ENCODE measurements around the gene NANOS2. TPM values are rescaled to one million over a fixed set of nuclear protein-coding genes. Genes with fewer than 3 reads are reported as not detected.

Gene NANOS2
- total RNA-seq, 1 experiment from 2014 or later: not detected

GRCh38 chr19:45895519-45895972, 19.0 kb downstream of the NANOS2 start:
- peaks cover 39% of the 10 kb centered on the region for H3K36me3 Mint-ChIP-seq (ENCODE audit: insufficient read depth, unreplicated experiment)
- no peaks in the 10 kb centered on the region for H3K27me3 ChIP-seq (replicated peaks; ENCODE audit: control insufficient read depth, insufficient read depth, low read length)
- H3K4me1 Mint-ChIP-seq (ENCODE audit: low read depth, unreplicated experiment): peaks cover 12% of the 10 kb centered on the region
- no peak overlapping the region for H3K4me3 ChIP-seq (ENCODE audit: low read depth, low read length)
- no TSS peak for BruUV-seq (replicated peaks)
- ChIA-PET POLR2A (no interaction called here), CTCF (no interaction called here)
- H3K9me3 ChIP-seq: no peaks in the 10 kb centered on the region
- intact Hi-C loops (cut with micrococcal nuclease; ENCODE audit: unreplicated experiment): no loop called here
- no peaks in the 10 kb centered on the region for H3K9me3 Mint-ChIP-seq (ENCODE audit: unreplicated experiment)
- no peaks in the 10 kb centered on the region for H3K27me3 Mint-ChIP-seq (ENCODE audit: insufficient read depth, unreplicated experiment)
- H3K27ac Mint-ChIP-seq (ENCODE audit: unreplicated experiment): peak overlapping the region; percentile 84
- no peak for TF ChIP-seq CTCF (IDR thresholded peaks at IDR 0.05; ENCODE audit: insufficient read depth in 1 of 2, low read depth in 1 of 2, low read length in 1 of 2, severe bottlenecking in 1 of 2, unreplicated experiment in 1 of 2)
- peaks cover 1% of the 10 kb centered on the region; the same call in 1 of the 2 replicates for H3K36me3 ChIP-seq (ENCODE audit: control insufficient read depth, insufficient read depth, low read length)
- no peak overlapping the region for H3K4me3 Mint-ChIP-seq (ENCODE audit: unreplicated experiment)
- H3K4me1 ChIP-seq: no peaks in the 10 kb centered on the region
- DNase-seq: peak in 1 of 2 experiments; percentile 45

GRCh38 chr19:45890877-45891276, 23.7 kb downstream of the NANOS2 start:
- no peak for DNase-seq
- ChIA-PET POLR2A (interaction anchor here (0.6 kb wide), 1 partner anchor 213 kb away, joined by 3 read pairs; no protein-coding TSS in a partner anchor), CTCF (no interaction called here)
- Mint-ChIP-seq H3K9me3 (ENCODE audit: unreplicated experiment) (no peaks in the 10 kb centered on the region), H3K27ac (ENCODE audit: unreplicated experiment) (no peak overlapping the region), H3K4me1 (ENCODE audit: low read depth, unreplicated experiment) (peaks cover 12% of the 10 kb centered on the region), H3K4me3 (ENCODE audit: unreplicated experiment) (no peak overlapping the region), H3K36me3 (ENCODE audit: insufficient read depth, unreplicated experiment) (peaks cover 22% of the 10 kb centered on the region), H3K27me3 (ENCODE audit: insufficient read depth, unreplicated experiment) (no peaks in the 10 kb centered on the region)
- Histone ChIP-seq H3K4me1 (no peaks in the 10 kb centered on the region), H3K27me3 (replicated peaks; ENCODE audit: control insufficient read depth, insufficient read depth, low read length) (no peaks in the 10 kb centered on the region), H3K9me3 (no peaks in the 10 kb centered on the region), H3K4me3 (ENCODE audit: low read depth, low read length) (no peak overlapping the region), H3K36me3 (ENCODE audit: control insufficient read depth, insufficient read depth, low read length) (no peaks in the 10 kb centered on the region)
- no TSS peak for BruUV-seq (replicated peaks)
- intact Hi-C loops (cut with micrococcal nuclease; ENCODE audit: unreplicated experiment): no loop called here
- TF ChIP-seq CTCF (IDR thresholded peaks at IDR 0.05; ENCODE audit: insufficient read depth in 1 of 2, low read depth in 1 of 2, low read length in 1 of 2, severe bottlenecking in 1 of 2, unreplicated experiment in 1 of 2): no peak

GRCh38 chr19:45889210-45889885, 25.2 kb downstream of the NANOS2 start:
- Histone ChIP-seq H3K4me1 (peaks cover 6% of the 10 kb centered on the region), H3K4me3 (ENCODE audit: low read depth, low read length) (no peak overlapping the region), H3K9me3 (no peaks in the 10 kb centered on the region), H3K27me3 (replicated peaks; ENCODE audit: control insufficient read depth, insufficient read depth, low read length) (no peaks in the 10 kb centered on the region), H3K36me3 (ENCODE audit: control insufficient read depth, insufficient read depth, low read length) (no peaks in the 10 kb centered on the region)
- no peak for TF ChIP-seq CTCF (IDR thresholded peaks at IDR 0.05; ENCODE audit: insufficient read depth in 1 of 2, low read depth in 1 of 2, low read length in 1 of 2, severe bottlenecking in 1 of 2, unreplicated experiment in 1 of 2)
- H3K4me3 Mint-ChIP-seq (ENCODE audit: unreplicated experiment): no peak overlapping the region
- CTCF ChIA-PET: interaction anchor here (0.6 to 1.0 kb wide), 2 partner anchors 14 to 18 kb away, joined by 3 read pairs; no protein-coding TSS in a partner anchor
- intact Hi-C loops (cut with micrococcal nuclease; ENCODE audit: unreplicated experiment): no loop called here
- H3K4me1 Mint-ChIP-seq (ENCODE audit: low read depth, unreplicated experiment): peaks cover 5% of the 10 kb centered on the region
- H3K36me3 Mint-ChIP-seq (ENCODE audit: insufficient read depth, unreplicated experiment): peaks cover 13% of the 10 kb centered on the region
- BruUV-seq (replicated peaks): no TSS peak
- no peaks in the 10 kb centered on the region for H3K27me3 Mint-ChIP-seq (ENCODE audit: insufficient read depth, unreplicated experiment)
- no peak for DNase-seq
- POLR2A ChIA-PET: interaction anchor here (0.6 kb wide), 1 partner anchor 73 kb away, joined by 5 read pairs; no protein-coding TSS in a partner anchor
- no peaks in the 10 kb centered on the region for H3K9me3 Mint-ChIP-seq (ENCODE audit: unreplicated experiment)
- H3K27ac Mint-ChIP-seq (ENCODE audit: unreplicated experiment): no peak overlapping the region
